ENCODE measurements around the gene COL1A1.

DNA sequence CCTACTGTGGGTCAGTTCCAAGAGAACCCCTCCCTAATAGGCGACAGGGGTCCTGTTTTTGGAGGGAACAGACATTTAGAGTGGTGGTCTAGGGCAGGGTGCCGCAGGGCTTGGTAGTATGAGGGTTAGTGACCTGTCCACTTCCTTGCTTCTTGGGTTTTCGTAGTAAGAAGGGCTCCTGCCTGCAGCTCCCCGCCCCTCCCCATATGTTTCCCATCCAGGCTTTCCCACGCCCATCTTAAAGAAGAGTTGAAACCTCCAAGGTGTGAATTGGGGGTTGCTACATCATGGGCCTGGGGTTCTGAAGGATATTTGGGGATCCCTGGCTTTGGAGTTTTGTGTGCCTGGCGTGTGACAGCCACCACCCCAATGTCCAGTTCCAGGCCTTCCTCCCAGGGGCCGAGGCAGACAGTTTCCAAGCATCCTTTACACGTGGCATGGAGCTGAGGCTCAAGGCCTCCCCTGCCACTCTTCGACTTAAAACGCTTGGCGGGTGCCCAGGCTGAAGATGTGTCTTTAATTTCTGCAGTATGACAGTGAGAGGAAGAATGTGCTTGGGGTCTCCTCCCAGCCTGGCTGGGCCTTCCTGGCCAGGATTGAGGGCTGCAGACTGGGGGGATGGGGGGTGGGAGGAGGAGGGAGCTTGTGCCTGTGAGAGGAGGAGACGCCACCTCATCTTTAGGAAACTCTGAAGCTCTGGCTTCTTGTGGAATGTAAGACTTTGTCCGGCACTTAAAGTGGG, 2.3 kb upstream of the COL1A1 start:
- TF ChIP-seq TCF4 (CRISPR knock-in tag; IDR thresholded peaks at IDR 0.05; ENCODE audit: borderline replicate concordance), result no peak
- no peak for TF ChIP-seq ZNF70 (CRISPR knock-in tag; IDR thresholded peaks at IDR 0.05)
- TF ChIP-seq RARB (CRISPR knock-in tag; IDR thresholded peaks at IDR 0.05), result no peak
- TF ChIP-seq ZNF8 (CRISPR knock-in tag; IDR thresholded peaks at IDR 0.05), result no peak
- TF ChIP-seq, protein P1, sequence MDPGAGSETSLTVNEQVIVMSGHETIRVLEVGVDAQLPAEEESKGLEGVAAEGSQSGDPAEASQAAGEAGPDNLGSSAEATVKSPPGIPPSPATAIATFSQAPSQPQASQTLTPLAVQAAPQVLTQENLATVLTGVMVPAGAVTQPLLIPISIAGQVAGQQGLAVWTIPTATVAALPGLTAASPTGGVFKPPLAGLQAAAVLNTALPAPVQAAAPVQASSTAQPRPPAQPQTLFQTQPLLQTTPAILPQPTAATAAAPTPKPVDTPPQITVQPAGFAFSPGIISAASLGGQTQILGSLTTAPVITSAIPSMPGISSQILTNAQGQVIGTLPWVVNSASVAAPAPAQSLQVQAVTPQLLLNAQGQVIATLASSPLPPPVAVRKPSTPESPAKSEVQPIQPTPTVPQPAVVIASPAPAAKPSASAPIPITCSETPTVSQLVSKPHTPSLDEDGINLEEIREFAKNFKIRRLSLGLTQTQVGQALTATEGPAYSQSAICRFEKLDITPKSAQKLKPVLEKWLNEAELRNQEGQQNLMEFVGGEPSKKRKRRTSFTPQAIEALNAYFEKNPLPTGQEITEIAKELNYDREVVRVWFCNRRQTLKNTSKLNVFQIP (CRISPR knock-in tag; IDR thresholded peaks at IDR 0.05; ENCODE audit: borderline replicate concordance, low read depth), result no peak
- TF ChIP-seq ESRRG (CRISPR knock-in tag; IDR thresholded peaks at IDR 0.05), result no peak
- TF ChIP-seq, protein P2, sequence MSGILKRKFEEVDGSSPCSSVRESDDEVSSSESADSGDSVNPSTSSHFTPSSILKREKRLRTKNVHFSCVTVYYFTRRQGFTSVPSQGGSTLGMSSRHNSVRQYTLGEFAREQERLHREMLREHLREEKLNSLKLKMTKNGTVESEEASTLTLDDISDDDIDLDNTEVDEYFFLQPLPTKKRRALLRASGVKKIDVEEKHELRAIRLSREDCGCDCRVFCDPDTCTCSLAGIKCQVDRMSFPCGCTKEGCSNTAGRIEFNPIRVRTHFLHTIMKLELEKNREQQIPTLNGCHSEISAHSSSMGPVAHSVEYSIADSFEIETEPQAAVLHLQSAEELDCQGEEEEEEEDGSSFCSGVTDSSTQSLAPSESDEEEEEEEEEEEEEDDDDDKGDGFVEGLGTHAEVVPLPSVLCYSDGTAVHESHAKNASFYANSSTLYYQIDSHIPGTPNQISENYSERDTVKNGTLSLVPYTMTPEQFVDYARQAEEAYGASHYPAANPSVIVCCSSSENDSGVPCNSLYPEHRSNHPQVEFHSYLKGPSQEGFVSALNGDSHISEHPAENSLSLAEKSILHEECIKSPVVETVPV (CRISPR knock-in tag; IDR thresholded peaks at IDR 0.05), result no peak
- TF ChIP-seq, protein P3, sequence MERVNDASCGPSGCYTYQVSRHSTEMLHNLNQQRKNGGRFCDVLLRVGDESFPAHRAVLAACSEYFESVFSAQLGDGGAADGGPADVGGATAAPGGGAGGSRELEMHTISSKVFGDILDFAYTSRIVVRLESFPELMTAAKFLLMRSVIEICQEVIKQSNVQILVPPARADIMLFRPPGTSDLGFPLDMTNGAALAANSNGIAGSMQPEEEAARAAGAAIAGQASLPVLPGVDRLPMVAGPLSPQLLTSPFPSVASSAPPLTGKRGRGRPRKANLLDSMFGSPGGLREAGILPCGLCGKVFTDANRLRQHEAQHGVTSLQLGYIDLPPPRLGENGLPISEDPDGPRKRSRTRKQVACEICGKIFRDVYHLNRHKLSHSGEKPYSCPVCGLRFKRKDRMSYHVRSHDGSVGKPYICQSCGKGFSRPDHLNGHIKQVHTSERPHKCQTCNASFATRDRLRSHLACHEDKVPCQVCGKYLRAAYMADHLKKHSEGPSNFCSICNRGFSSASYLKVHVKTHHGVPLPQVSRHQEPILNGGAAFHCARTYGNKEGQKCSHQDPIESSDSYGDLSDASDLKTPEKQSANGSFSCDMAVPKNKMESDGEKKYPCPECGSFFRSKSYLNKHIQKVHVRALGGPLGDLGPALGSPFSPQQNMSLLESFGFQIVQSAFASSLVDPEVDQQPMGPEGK (CRISPR knock-in tag; IDR thresholded peaks at IDR 0.05; ENCODE audit: borderline replicate concordance), result no peak

Measured in SK-N-SH treated with all-trans-retinoic acid at 6 μM for 48 hours (cell line).